CD4-positive, alpha-beta T cell treated with Interleukin-12 subunit alpha and Interleukin-12 subunit beta, for 1 hour (primary cell): ENCODE data around the gene ZNF24.

Experiments
- DNase-seq: peaks from one replicate; pipeline ENCODE4 v3.0.0-alpha.2; 2020

ZNF24 gene

DNA sequence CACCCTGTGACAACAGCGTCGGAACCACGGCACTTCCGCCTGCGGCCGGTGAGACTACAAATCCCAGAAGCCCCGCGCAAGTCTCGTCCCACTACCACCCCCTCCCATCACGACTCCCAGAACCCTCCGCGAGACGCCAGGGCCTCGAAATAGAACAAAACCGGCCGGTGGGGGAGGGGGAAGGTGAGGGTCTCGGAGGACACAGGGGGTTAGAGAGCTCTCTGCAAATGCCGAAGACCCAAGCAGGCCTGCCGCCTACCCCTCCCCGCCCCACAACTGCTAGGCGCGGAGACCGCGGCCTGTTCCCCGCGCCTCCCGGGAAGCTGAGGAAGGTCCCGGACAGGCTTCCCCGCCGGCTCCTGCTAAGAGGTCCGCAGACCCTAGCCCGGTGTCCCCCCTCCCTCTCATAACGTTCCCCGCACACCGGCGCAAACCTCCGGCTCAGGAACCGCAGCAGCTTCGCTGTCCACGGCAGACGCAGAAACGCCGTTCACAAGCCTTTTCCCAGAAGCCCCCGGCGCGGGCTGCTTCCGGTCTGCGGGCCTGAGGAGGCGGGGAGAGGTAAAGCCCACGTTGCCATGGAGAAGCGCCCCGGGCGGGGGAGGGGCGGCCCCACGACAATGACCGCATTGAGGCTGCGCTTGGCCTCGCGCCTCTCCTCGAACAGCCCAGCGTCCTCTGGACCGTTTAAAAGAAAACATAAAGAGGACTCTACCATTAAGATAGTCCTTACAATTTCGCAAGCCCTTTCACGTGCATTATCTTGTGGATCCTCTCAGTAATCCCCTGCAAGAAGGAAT lies at the start of gene ZNF24:
Gene ZNF24, minus strand, starts transcription at position 485 of the 800 bp plus-strand sequence. CDS start 3,770 bp downstream, outside the sequence.
- peak; percentile 94 for DNase-seq

- no peak for DNase-seq
Measured at GRCh38 chr18:35393716-35394115, 49.5 kb upstream of the ZNF24 start.

DNA sequence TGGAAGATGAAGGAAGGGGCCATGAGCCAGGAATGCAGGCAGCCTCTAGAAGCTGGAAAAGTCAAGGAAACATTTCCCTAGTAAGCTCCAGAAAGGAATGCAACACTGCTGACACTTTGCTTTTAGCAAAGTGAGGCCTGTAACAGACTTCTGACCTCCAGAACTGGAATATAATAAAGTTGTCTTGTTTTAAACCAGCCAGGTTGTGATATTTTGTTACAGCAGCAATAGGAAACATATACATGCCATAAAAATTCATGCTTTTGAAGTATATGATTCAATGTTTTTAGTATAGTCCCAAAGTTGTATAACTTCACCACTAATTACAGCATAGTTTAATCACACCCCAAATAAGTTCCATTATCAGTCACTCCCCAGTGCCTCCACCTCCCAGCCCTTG lies 48.2 kb upstream of the ZNF24 start:
- DNase-seq: no peak

DNA sequence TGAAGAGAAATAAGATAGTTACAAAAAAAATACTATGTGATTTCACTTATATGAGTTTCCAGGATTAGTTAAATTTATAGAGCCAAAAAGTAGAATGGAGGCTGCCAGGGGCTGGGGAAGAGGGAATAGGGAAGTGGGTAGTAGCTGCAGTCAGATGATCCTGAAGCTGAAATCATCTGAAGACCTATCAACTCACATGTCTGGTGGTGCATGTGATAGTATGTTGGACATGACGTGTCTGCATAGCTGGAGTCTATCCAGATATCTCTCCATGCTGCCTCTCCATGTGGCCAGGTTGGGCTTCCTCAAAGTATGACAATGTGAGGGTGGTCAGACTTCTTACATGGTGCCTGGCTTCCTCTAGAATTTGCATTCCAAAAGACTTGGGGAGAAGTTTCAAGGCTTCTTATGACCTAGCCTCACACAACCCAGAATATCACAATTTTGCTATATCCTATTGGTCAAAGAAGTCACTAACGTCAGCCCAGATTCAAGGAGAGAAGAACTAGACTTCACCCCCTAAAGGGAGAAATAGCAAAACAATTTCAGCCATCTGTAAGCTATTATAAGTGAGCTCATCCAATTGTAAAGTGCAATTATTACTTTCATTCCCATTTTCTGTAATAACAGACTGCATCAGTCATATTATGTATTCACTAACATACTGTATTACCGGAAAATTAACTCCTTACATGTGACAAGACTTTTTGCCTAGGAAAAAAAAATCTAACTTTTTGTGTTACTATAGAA lies 46.9 kb upstream of the ZNF24 start:
- no peak for DNase-seq

DNA sequence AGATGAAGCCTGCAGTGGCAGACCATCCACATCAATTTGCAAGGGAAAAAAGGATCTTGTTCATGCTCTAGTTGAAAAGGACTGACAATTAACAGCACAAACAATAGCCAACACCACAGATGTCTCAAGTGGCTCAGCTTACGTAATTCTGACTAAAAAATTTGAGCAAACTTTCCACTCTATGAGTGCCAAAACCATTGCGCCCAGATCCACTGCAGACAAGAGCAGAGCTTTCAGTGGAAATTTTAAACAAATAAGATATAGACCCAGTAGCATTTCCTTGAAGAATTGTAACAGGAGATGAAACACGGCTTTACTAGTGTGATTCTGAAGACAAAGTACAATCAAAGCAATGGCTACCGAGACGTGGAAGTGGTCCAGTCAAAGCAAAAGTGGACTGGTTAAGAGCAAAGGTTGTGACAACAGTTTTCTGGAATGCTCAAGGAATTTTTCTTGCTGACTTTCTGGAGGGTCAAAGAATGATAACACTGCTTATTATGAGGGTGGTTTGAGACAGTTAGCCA lies 44.9 kb upstream of the ZNF24 start:
- DNase-seq: no peak

- no peak for DNase-seq
Measured at GRCh38 chr18:35387152-35387571, 42.9 kb upstream of the ZNF24 start.

- peak; percentile 78 for DNase-seq
Measured at GRCh38 chr18:35386600-35387100, 42.4 kb upstream of the ZNF24 start.

DNA sequence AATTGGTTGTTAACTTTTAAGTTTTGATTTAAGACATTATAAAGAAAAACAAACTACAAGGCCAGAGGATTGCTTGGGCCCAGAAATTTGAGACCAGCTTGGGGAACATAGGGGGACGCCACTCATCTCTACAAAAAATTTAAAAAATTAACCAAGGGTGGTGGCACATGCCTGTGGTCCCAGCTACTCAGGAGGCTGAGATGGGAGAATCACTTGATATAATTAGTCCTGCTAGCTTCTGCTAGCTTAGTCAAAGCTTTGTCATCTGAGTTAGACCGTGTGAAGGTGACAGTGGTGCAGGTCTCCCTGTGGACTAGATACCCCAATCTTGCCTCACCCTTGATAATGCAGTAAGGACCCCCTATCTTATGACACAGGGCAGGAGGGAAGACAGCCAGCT lies 38.9 kb upstream of the ZNF24 start:
- no peak for DNase-seq

DNA sequence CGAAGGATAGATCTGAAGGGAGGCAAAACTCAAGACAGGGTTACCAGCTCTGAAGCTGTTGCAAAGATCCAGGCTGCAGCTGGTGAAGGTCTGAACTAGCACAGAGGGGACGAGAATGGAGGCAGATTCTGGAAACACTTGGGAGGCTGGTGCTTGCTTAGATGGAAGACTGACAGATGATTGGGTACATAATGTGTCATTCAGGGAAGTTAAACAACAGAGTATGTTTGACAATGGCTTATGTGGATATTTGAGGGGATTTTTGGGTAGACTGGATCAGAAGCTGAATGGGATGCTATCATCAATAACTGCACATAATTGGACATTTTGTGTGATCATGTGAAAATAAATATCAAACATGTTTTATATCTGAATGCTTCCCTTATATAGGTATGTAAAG lies 35.2 kb upstream of the ZNF24 start:
- DNase-seq: no peak

GRCh38 chr18:35378574-35378896 lies 34.3 kb upstream of the ZNF24 start:
- no peak for DNase-seq

DNA sequence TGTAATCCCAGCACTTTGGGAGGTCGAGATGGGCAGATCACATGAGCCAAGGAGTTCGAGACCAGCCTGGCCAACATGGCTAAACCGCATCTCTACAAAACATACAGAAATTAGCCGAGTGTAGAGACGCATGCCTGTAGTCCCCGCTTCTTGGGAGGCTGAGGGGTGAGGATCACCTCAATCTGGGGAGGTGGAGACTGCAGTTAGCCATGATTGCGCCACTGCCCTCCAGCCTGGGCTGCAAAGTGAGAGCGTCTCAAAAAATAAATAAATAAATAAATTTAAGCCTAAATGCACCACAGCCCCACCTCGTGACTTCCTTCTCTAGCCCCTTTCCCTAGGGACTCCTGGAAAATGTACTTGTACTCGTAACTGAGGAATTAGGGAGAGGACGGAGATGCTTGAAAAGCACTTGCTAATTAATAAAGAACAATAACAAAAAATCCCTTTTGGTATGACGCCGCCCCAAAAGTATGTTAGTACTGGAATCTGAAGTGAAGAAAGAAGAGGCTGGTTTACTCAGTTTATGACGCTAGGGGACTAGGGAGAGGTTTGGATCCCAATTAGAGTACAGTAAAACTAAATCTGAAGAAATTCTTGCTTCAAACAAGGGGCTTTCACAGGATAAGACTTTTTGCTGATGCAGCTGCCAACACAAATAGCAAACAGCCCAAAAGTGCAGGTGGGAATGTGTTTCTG lies 33.8 kb upstream of the ZNF24 start:
- no peak for DNase-seq

- peak; percentile 72 for DNase-seq
Measured at GRCh38 chr18:35376742-35377695, 32.8 kb upstream of the ZNF24 start, which contains the start of gene ZNF396. Gene ZNF396, minus strand, starts transcription at chr18:35377337. Its CDS starts 3,045 bp downstream, at chr18:35374292.

DNA sequence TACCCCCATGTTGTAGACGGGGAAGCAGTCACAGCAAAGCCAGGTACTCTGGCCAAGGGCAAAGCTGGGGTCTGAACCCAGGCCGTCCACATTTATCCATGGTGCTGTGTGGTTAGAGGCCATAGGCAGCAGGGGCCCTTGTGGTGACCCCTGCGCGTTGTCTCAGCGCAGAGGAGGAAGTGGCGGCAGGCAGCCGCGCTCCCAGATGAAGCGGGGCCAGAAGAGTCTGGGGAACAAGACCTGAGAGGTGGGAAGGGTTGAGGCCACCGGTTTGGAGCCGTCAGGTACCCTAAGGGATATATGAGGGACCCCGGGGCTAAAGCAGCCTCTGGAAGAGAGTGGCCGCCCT lies 32.1 kb upstream of the ZNF24 start:
- DNase-seq: peak; percentile 17

GRCh38 chr18:35374708-35375107 lies 30.5 kb upstream of the ZNF24 start:
- DNase-seq: no peak

GRCh38 chr18:35371412-35372195 lies 27.4 kb upstream of the ZNF24 start:
- DNase-seq: no peak

DNA sequence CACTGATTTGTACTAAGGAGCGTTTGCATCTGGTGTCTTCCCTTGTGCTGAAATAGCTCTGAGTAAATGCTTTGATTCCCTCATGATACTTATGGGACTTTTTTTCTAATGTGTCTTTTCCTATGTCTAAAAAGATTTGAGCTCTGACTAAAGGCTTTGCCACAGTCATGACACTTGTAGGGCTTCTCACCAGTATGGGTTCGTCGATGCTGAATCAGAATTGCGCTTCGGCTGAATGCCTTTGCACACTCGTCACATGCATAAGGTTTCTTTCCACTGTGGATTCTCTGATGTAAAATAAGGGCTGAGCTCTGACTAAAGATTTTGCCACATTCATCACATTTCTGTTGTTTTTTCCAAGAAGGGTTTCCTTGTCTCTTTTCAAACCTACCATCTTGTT lies 24.9 kb upstream of the ZNF24 start:
- no peak for DNase-seq

GRCh38 chr18:35368595-35368994 lies 24.4 kb upstream of the ZNF24 start:
- no peak for DNase-seq

GRCh38 chr18:35362531-35362930 lies 18.3 kb upstream of the ZNF24 start:
- no peak for DNase-seq

GRCh38 chr18:35361570-35362321 lies 17.5 kb upstream of the ZNF24 start:
- DNase-seq: no peak

- peak; percentile 73 for DNase-seq
Measured at GRCh38 chr18:35355140-35355618, 11.0 kb upstream of the ZNF24 start.
